SU-DHL-6 (cell line): Measurements from ENCODE around the gene RIMBP2.

Experiments
- H2AFZ ChIP-seq: fragments of 200-600 bp; sonication (generic); 2 replicates; pipeline ENCODE4 v1.6.1; 2014; ENCODE audit warnings: low read depth, mild to moderate bottlenecking, moderate library complexity, mixed read lengths, antibody characterized with exemption, low read length; ENCODE audit not compliant: severe bottlenecking
- H3F3A ChIP-seq: fragments of 200-600 bp; shearing (Covaris generic); 2 replicates; pipeline ENCODE4 v1.6.0; 2016; ENCODE audit warnings: antibody characterized with exemption, mild to moderate bottlenecking; ENCODE audit not compliant: insufficient read depth
- H3K27ac ChIP-seq: fragments of 200-600 bp; sonication (generic); 2 replicates; pipeline ENCODE4 v1.5.1; 2016; ENCODE audit warnings: low read depth, mild to moderate bottlenecking, low read length, moderate library complexity, mixed read lengths
- H3K27me3 ChIP-seq: fragments of 200-600 bp; sonication (generic), shearing (Covaris generic); 2 replicates; pipeline ENCODE4 v1.6.0; 2014; ENCODE audit warnings: mild to moderate bottlenecking, low read length
- H3K36me3 ChIP-seq: fragments of 200-600 bp; sonication (generic); 2 replicates; pipeline ENCODE4 v1.6.1; 2014; ENCODE audit warnings: mild to moderate bottlenecking, low read length, mixed read lengths
- H3K4me2 ChIP-seq: fragments of 300-600, 200-600 bp; shearing (Covaris generic), sonication (generic); 2 replicates; pipeline ENCODE4 v1.6.0; 2014; ENCODE audit warnings: low read length, low read depth, mild to moderate bottlenecking; ENCODE audit not compliant: poor library complexity, severe bottlenecking
- H3K4me3 ChIP-seq: fragments of 200-600 bp; sonication (generic); 2 replicates; pipeline ENCODE4 v1.5.1; 2014; ENCODE audit warnings: antibody characterized with exemption, low read length, mild to moderate bottlenecking, mixed read lengths; ENCODE audit not compliant: insufficient read depth, poor library complexity, severe bottlenecking
- H3K79me2 ChIP-seq: fragments of 200-600 bp; sonication (generic); 2 replicates; pipeline ENCODE4 v1.6.1; 2014; ENCODE audit warnings: mild to moderate bottlenecking, low read length, moderate library complexity; ENCODE audit not compliant: insufficient read depth
- H3K9ac ChIP-seq: fragments of 200-600 bp; sonication (generic); 2 replicates; pipeline ENCODE4 v1.7.0; 2014; ENCODE audit warnings: mild to moderate bottlenecking, low read length
- H3K9me2 ChIP-seq: fragments of 200-600 bp; sonication (generic); replicated peaks from 2 replicates; pipeline ENCODE4 v1.6.1; 2014; ENCODE audit warnings: low read length; ENCODE audit not compliant: insufficient read depth
- H3K9me3 ChIP-seq: fragments of 200-600 bp; sonication (generic); 2 replicates; pipeline ENCODE4 v1.6.1; 2014; ENCODE audit warnings: low read length, mixed read lengths; ENCODE audit not compliant: insufficient read depth
- H4K20me1 ChIP-seq: fragments of 200-600 bp; sonication (generic); 2 replicates; pipeline ENCODE4 v1.6.1; 2014; ENCODE audit warnings: low read depth, mild to moderate bottlenecking, antibody characterized with exemption, low read length, moderate library complexity, mixed read lengths
- CTCF ChIP-seq: fragments of 200-600 bp; sonication (generic); IDR thresholded peaks from one replicate; pipeline ENCODE4 v1.5.1; 2017; ENCODE audit warnings: antibody characterized with exemption, mild to moderate bottlenecking, low read length, moderate library complexity; ENCODE audit not compliant: insufficient read depth, poor library complexity, severe bottlenecking
- EZH2phosphoT487 ChIP-seq: fragments of 200-600 bp; sonication (generic), shearing (Covaris generic); conservative IDR thresholded peaks from 2 replicates; pipeline ENCODE4 v1.6.1; 2018; ENCODE audit warnings: mild to moderate bottlenecking, antibody characterized with exemption, low read length, moderate library complexity, mixed read lengths

Gene RIMBP2

GRCh38 chr12:130357241-130357640, 358.9 kb downstream of the RIMBP2 start:
- H3K27me3 ChIP-seq: no peaks in the 10 kb centered on the region
- no peaks in the 10 kb centered on the region for H3K36me3 ChIP-seq
- no peaks in the 10 kb centered on the region for H3F3A ChIP-seq
- no peak overlapping the region for H3K4me2 ChIP-seq
- H3K9me2 ChIP-seq: no peaks in the 10 kb centered on the region
- H4K20me1 ChIP-seq: no peaks in the 10 kb centered on the region
- no peak overlapping the region for H2AFZ ChIP-seq
- H3K9me3 ChIP-seq: no peaks in the 10 kb centered on the region
- no peak overlapping the region for H3K27ac ChIP-seq
- no peak overlapping the region for H3K4me3 ChIP-seq
- H3K9ac ChIP-seq: no peak overlapping the region
- no peaks in the 10 kb centered on the region for H3K79me2 ChIP-seq
- TF ChIP-seq CTCF (no peak), EZH2phosphoT487 (no peak)

- TF ChIP-seq EZH2phosphoT487 (no peak), CTCF (no peak)
- Histone ChIP-seq H3F3A (no peaks in the 10 kb centered on the region), H3K4me2 (no peak overlapping the region), H3K27ac (no peak overlapping the region), H3K27me3 (no peaks in the 10 kb centered on the region), H3K9me3 (no peaks in the 10 kb centered on the region), H3K4me3 (no peak overlapping the region), H3K9ac (no peak overlapping the region), H2AFZ (no peak overlapping the region), H3K36me3 (no peaks in the 10 kb centered on the region), H3K79me2 (no peaks in the 10 kb centered on the region), H4K20me1 (no peaks in the 10 kb centered on the region), H3K9me2 (no peaks in the 10 kb centered on the region)
Observed at GRCh38 chr12:130356222-130356621, 359.9 kb downstream of the RIMBP2 start.

- Histone ChIP-seq H3K9me3 (no peaks in the 10 kb centered on the region), H3K4me3 (no peak overlapping the region), H3K4me2 (no peak overlapping the region), H3K27ac (no peak overlapping the region), H3K36me3 (no peaks in the 10 kb centered on the region), H3K9me2 (no peaks in the 10 kb centered on the region), H3K79me2 (no peaks in the 10 kb centered on the region), H3F3A (no peaks in the 10 kb centered on the region), H3K27me3 (no peaks in the 10 kb centered on the region), H3K9ac (no peak overlapping the region), H2AFZ (no peak overlapping the region), H4K20me1 (no peaks in the 10 kb centered on the region)
- no peak for TF ChIP-seq EZH2phosphoT487
- TF ChIP-seq CTCF: no peak
Observed at GRCh38 chr12:130354407-130354806, 361.7 kb downstream of the RIMBP2 start.
